HCT116 (cell line): ENCODE results near the gene ADK. TPM values are rescaled to one million over a fixed set of nuclear protein-coding genes. Genes with fewer than 3 reads are reported as not detected.
"Not testable (repeated sequence)": the region's sequence is repeated elsewhere in the genome, so short reads cannot be mapped to it uniquely, and the experiment has no call there.

Source experiments
- ATAC-seq: fragments of 200-7000 bp; cut with Tn5 transposase; 2 replicates; pipeline ENCODE4 v1.9.1; 2020; ENCODE audit warnings: mild to moderate bottlenecking, moderate library complexity
- BruUV-seq: library from RNA; stranded (reverse); fragments of 400-500 nt; replicated peaks from 2 replicates; lab custom pipeline; 2021; lab: Mats Ljungman, UMichigan
- CTCF ChIA-PET: fragments of 300-600 bp; sonication (Branson Sonifier 250); formaldehyde crosslinking; loops from one replicate; lab custom pipeline; 2021; ENCODE audit warnings: antibody characterized with exemption; lab: Charles Lee
- POLR2A ChIA-PET: fragments of 300-600, 350-600 bp; sonication (Branson Sonifier 250); formaldehyde crosslinking; loops from one replicate; lab custom pipeline; 2021; ENCODE audit warnings: antibody characterized with exemption; lab: Charles Lee
- RAD21 ChIA-PET, 2 experiments: fragments of 300-600 bp; sonication (Branson Sonifier 250); formaldehyde crosslinking; loops; one replicate each; lab custom pipeline; 2023; ENCODE audit warnings: low total read pairs in 2 of 2; ENCODE audit not compliant: uncharacterized antibody in 2 of 2, unreplicated experiment in 2 of 2, low non-redundant PET in 1 of 2; lab: Charles Lee
- DNase-seq: peaks from one replicate; pipeline ENCODE4 v3.0.0-alpha.2; 2010; ENCODE audit warnings: low read depth, low spot score
- H2AFZ ChIP-seq: fragments of 200-600 bp; shearing (Covaris generic), sonication (generic); 2 replicates; pipeline ENCODE4 v1.6.1; 2017; ENCODE audit warnings: low read depth, mixed run types, mixed read lengths, antibody characterized with exemption, low read length; ENCODE audit not compliant: poor library complexity, severe bottlenecking
- H3K27ac ChIP-seq: 2 replicates; pipeline ENCODE4 v1.5.1; 2012; ENCODE audit warnings: low read depth, low read length
- H3K27me3 ChIP-seq: fragments of 200-600 bp; sonication (generic); 2 replicates; pipeline ENCODE4 v1.6.1; 2016; ENCODE audit warnings: mixed run types, low read length, mixed read lengths; ENCODE audit not compliant: insufficient read depth
- H3K36me3 ChIP-seq, 2 experiments: fragments of 200-500 bp in 1 of 2; fragments of 200-600 bp in 1 of 2; sonication (Bioruptor generic) in 1 of 2; sonication (generic) in 1 of 2; 2 replicates each; pipeline versions ENCODE4 v1.5.1 to v1.6.1; 2014 to 2016; ENCODE audit warnings: low read length in 2 of 2, inconsistent platforms in 1 of 2, mixed read lengths in 1 of 2, mixed run types in 1 of 2; ENCODE audit not compliant: insufficient read depth in 2 of 2, control insufficient read depth in 1 of 2
- H3K4me1 ChIP-seq, 2 experiments: fragments of 200-600 bp in 1 of 2; sonication (generic) in 1 of 2; 2 replicates each; pipeline versions ENCODE4 v1.5.1 to v1.6.1; 2012 to 2017; ENCODE audit warnings: low read length in 2 of 2, inconsistent platforms in 1 of 2, mild to moderate bottlenecking in 1 of 2, mixed read lengths in 1 of 2, mixed run types in 1 of 2, moderate library complexity in 1 of 2; ENCODE audit not compliant: insufficient read depth in 2 of 2, control insufficient read depth in 1 of 2
- H3K4me2 ChIP-seq: fragments of 200-600 bp; sonication (generic); 2 replicates; pipeline ENCODE4 v1.6.1; 2017; ENCODE audit warnings: mixed run types, low read length, mixed read lengths
- H3K4me3 ChIP-seq, 2 experiments: fragments of 200-600 bp in 1 of 2; sonication (generic) in 1 of 2; replicated peaks in 1 of 2; 2 replicates each; pipeline ENCODE4 v1.5.1; 2011 to 2016; ENCODE audit warnings: low read length in 2 of 2, control low read depth in 1 of 2, low read depth in 1 of 2, mild to moderate bottlenecking in 1 of 2, mixed read lengths in 1 of 2, mixed run types in 1 of 2
- H3K79me2 ChIP-seq: fragments of 200-600 bp; sonication (generic); 2 replicates; pipeline ENCODE4 v1.6.1; 2017; ENCODE audit warnings: mild to moderate bottlenecking, mixed run types, low read length, moderate library complexity, mixed read lengths; ENCODE audit not compliant: insufficient read depth
- H3K9ac ChIP-seq: fragments of 200-600 bp; sonication (generic); 2 replicates; pipeline ENCODE4 v1.6.1; 2016; ENCODE audit warnings: low read length, mixed read lengths
- H3K9me2 ChIP-seq: fragments of 200-600 bp; sonication (generic), shearing (Covaris generic); 2 replicates; pipeline ENCODE4 v1.6.1; 2017; ENCODE audit warnings: mixed run types, mild to moderate bottlenecking, moderate library complexity; ENCODE audit not compliant: insufficient read depth
- H3K9me3 ChIP-seq, 2 experiments: fragments of 200-500 bp in 1 of 2; fragments of 200-600 bp in 1 of 2; sonication (Bioruptor generic) in 1 of 2; sonication (generic) in 1 of 2; 2 replicates each; pipeline ENCODE4 v1.6.1; 2014 to 2017; ENCODE audit warnings: low read length in 2 of 2, mixed read lengths in 2 of 2, inconsistent platforms in 1 of 2, low read depth in 1 of 2, mild to moderate bottlenecking in 1 of 2, mixed run types in 1 of 2, moderate library complexity in 1 of 2; ENCODE audit not compliant: control insufficient read depth in 1 of 2, insufficient read depth in 1 of 2
- H4K20me1 ChIP-seq: fragments of 200-600 bp; sonication (generic), shearing (Covaris generic); 2 replicates; pipeline ENCODE4 v1.6.1; 2017; ENCODE audit warnings: mixed run types, mild to moderate bottlenecking, moderate library complexity; ENCODE audit not compliant: insufficient read depth
- ELF1 ChIP-seq: IDR thresholded peaks from 2 replicates; pipeline ENCODE4 v1.6.1; 2012; ENCODE audit warnings: low read depth, borderline replicate concordance
- FOSL1 ChIP-seq: IDR thresholded peaks from 2 replicates; pipeline ENCODE4 v1.6.1; 2012; ENCODE audit warnings: low read depth
- TCF7L2 ChIP-seq: IDR thresholded peaks from 2 replicates; pipeline ENCODE4 v1.7.0; 2011; ENCODE audit warnings: borderline replicate concordance, inconsistent platforms; ENCODE audit not compliant: insufficient read depth, insufficient read length; ENCODE audit errors: extremely low read depth
- intact Hi-C: fragments of 100-400 bp; cut with micrococcal nuclease; formaldehyde crosslinking; loops from 2 replicates; pipeline ENCODE4 v1.10.0; 2022
- total RNA-seq: library from RNA; stranded (reverse); gene quantifications from one replicate; pipeline ENCODE4 v1.2.1, GENCODE V29; 2021; ENCODE audit not compliant: unreplicated experiment
- TF ChIP-seq, protein P1 (sequence below): IDR thresholded peaks from 2 replicates; pipeline ENCODE4 v1.6.1; 2012

Gene ADK
- total RNA-seq, 1 experiment from 2014 or later: 55.0 TPM

GRCh38 chr10:74525885-74526284 lies 374.9 kb downstream of the ADK start:
- intact Hi-C loops: no loop called here
- POLR2A ChIA-PET: no interaction called here
- BruUV-seq: no TSS peak

GRCh38 chr10:74527611-74528010 lies 376.6 kb downstream of the ADK start:
- H3K9ac ChIP-seq, H3K36me3 ChIP-seq, H3K79me2 ChIP-seq, H3K4me2 ChIP-seq, CTCF ChIA-PET, H3K9me2 ChIP-seq, H3K27me3 ChIP-seq, RAD21 ChIA-PET, intact Hi-C loops, POLR2A ChIA-PET, H2AFZ ChIP-seq, H3K4me1 ChIP-seq, H4K20me1 ChIP-seq, ATAC-seq, DNase-seq, H3K9me3 ChIP-seq, BruUV-seq, H3K4me3 ChIP-seq, H3K27ac ChIP-seq: not testable (repeated sequence)

More at GRCh38 chr10:74525885-74526284, 374.9 kb downstream of the ADK start:
- DNase-seq: no peak
- Histone ChIP-seq H3K9ac (no peak overlapping the region), H3K4me2 (no peak overlapping the region), H4K20me1 (no peaks in the 10 kb centered on the region), H3K36me3 (no peaks in the 10 kb centered on the region), H3K4me1 (no peaks in the 10 kb centered on the region), H2AFZ (no peak overlapping the region), H3K4me3 (no peak overlapping the region), H3K27ac (no peak overlapping the region), H3K27me3 (no peaks in the 10 kb centered on the region), H3K79me2 (no peaks in the 10 kb centered on the region), H3K9me2 (no peaks in the 10 kb centered on the region), H3K9me3 (no peaks in the 10 kb centered on the region)
- CTCF ChIA-PET: no interaction called here
- ATAC-seq: no peak
- RAD21 ChIA-PET: no interaction called here
- TF ChIP-seq ELF1 (no peak), TCF7L2 (no peak), FOSL1 (no peak)
- TF ChIP-seq, protein P1, sequence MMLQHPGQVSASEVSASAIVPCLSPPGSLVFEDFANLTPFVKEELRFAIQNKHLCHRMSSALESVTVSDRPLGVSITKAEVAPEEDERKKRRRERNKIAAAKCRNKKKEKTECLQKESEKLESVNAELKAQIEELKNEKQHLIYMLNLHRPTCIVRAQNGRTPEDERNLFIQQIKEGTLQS: no peak
